Endothelial cell of umbilical vein (primary cell): ENCODE results near the gene PTS. TPM values are rescaled to one million over a fixed set of nuclear protein-coding genes. Genes with fewer than 3 reads are reported as not detected.

Experiments used
- BruUV-seq: library from RNA; stranded (reverse); fragments of 400-500 nt; replicated peaks from 2 replicates; lab custom pipeline; 2021; lab: Mats Ljungman, UMichigan
- CTCF ChIA-PET: fragments of 300-600, 350-600 bp; sonication (Branson Sonifier 250); formaldehyde crosslinking; loops from one replicate; lab custom pipeline; 2021; ENCODE audit warnings: antibody characterized with exemption, inconsistent platforms; lab: Charles Lee
- POLR2A ChIA-PET: fragments of 300-600, 350-600 bp; sonication (Branson Sonifier 250); formaldehyde crosslinking; loops from one replicate; lab custom pipeline; 2021; ENCODE audit warnings: antibody characterized with exemption, inconsistent platforms; lab: Charles Lee
- DNase-seq: peaks from one replicate; pipeline ENCODE4 v3.0.0-alpha.2; 2011; ENCODE audit warnings: low read depth, low spot score
- FAIRE-seq: peaks from 2 replicates; lab custom pipeline; 2011; peaks lifted over from hg19 to GRCh38; lab: Jason Lieb, UNC
- H2AFZ ChIP-seq: 2 replicates; pipeline ENCODE4 v1.6.0; 2012; ENCODE audit warnings: low read depth, low read length, control low read depth, inconsistent platforms
- H3K27ac ChIP-seq: 2 replicates; pipeline ENCODE4 v1.5.1; 2011; ENCODE audit warnings: low read depth, mild to moderate bottlenecking, control low read depth, low read length, moderate library complexity; ENCODE audit not compliant: insufficient read depth
- H3K27me3 ChIP-seq, 2 experiments: 2 replicates each; pipeline versions ENCODE4 v1.6.0 to v1.6.1; 2011; ENCODE audit warnings: low read length in 2 of 2, mixed read lengths in 1 of 2; ENCODE audit not compliant: control insufficient read depth in 2 of 2, insufficient read depth in 2 of 2
- H3K36me3 ChIP-seq, 2 experiments: 2 replicates in 1 of 2; 3 replicates in 1 of 2; pipeline ENCODE4 v1.5.1; 2011; ENCODE audit warnings: low read length in 2 of 2, mild to moderate bottlenecking in 1 of 2, moderate library complexity in 1 of 2; ENCODE audit not compliant: control insufficient read depth in 2 of 2, insufficient read depth in 2 of 2; ENCODE audit errors: extremely low read depth in 1 of 2
- H3K4me1 ChIP-seq: 3 replicates; pipeline ENCODE4 v1.5.1; 2011; ENCODE audit warnings: mild to moderate bottlenecking, low read length; ENCODE audit not compliant: control insufficient read depth, insufficient read depth; ENCODE audit errors: extremely low read depth
- H3K4me2 ChIP-seq: 2 replicates; pipeline ENCODE4 v1.6.1; 2011; ENCODE audit warnings: low read length, control low read depth, mixed read lengths; ENCODE audit not compliant: insufficient read depth
- H3K4me3 ChIP-seq, 3 experiments: fragments of 200-600 bp in 1 of 3; sonication (generic), shearing (Covaris generic) in 1 of 3; replicated peaks in 1 of 3; 2 replicates each; pipeline ENCODE4 v1.5.1; 2011 to 2016; ENCODE audit warnings: control low read depth in 3 of 3, low read length in 3 of 3, mild to moderate bottlenecking in 2 of 3, inconsistent platforms in 1 of 3, low read depth in 1 of 3, moderate library complexity in 1 of 3; ENCODE audit not compliant: insufficient read depth in 1 of 3
- H3K79me2 ChIP-seq: 2 replicates; pipeline ENCODE4 v1.6.0; 2012; ENCODE audit warnings: low read length, inconsistent platforms; ENCODE audit not compliant: control insufficient read depth, insufficient read depth
- H3K9ac ChIP-seq: replicated peaks from 2 replicates; pipeline ENCODE3; 2011; ENCODE audit warnings: low read length, control low read depth; ENCODE audit not compliant: insufficient read depth; ENCODE audit errors: extremely low read depth
- H3K9me1 ChIP-seq: replicated peaks from 3 replicates; pipeline ENCODE4 v1.6.0; 2011; ENCODE audit warnings: mild to moderate bottlenecking, low read length; ENCODE audit not compliant: control insufficient read depth, insufficient read depth; ENCODE audit errors: extremely low read depth
- H3K9me3 ChIP-seq: replicated peaks from 2 replicates; pipeline ENCODE4 v1.5.1; 2012; ENCODE audit warnings: low read length, inconsistent platforms; ENCODE audit not compliant: control insufficient read depth, insufficient read depth
- H4K20me1 ChIP-seq: replicated peaks from 2 replicates; pipeline ENCODE3; 2011; ENCODE audit warnings: mild to moderate bottlenecking, low read length; ENCODE audit not compliant: control insufficient read depth, insufficient read depth; ENCODE audit errors: extremely low read depth
- EZH2 ChIP-seq: IDR thresholded peaks from 2 replicates; pipeline ENCODE4 v1.6.1; 2012; ENCODE audit warnings: borderline replicate concordance, low read depth, mild to moderate bottlenecking, moderate library complexity, low read length, inconsistent platforms; ENCODE audit not compliant: severe bottlenecking
- FOS ChIP-seq: IDR thresholded peaks from 2 replicates; pipeline ENCODE4 v1.6.1; 2011; ENCODE audit warnings: mild to moderate bottlenecking, low read length, moderate library complexity, borderline replicate concordance; ENCODE audit not compliant: insufficient read depth
- GATA2 ChIP-seq: IDR thresholded peaks from 2 replicates; pipeline ENCODE4 v1.7.0; 2011; ENCODE audit warnings: low read depth, mild to moderate bottlenecking, moderate library complexity, mixed read lengths, low read length; ENCODE audit not compliant: insufficient read length, insufficient read depth
- JUN ChIP-seq: IDR thresholded peaks from 2 replicates; pipeline ENCODE4 v1.6.1; 2011; ENCODE audit warnings: borderline replicate concordance, low read depth; ENCODE audit not compliant: insufficient read length, insufficient read depth
- MYC ChIP-seq: IDR thresholded peaks from one replicate; pipeline ENCODE4 v1.6.1; 2011; ENCODE audit warnings: mild to moderate bottlenecking, low read depth, low read length
- POLR2A ChIP-seq: IDR thresholded peaks from 2 replicates; pipeline ENCODE4 v1.6.1; 2012; ENCODE audit warnings: low read depth, mild to moderate bottlenecking, control low read depth, low read length
- POLR2AphosphoS5 ChIP-seq: IDR thresholded peaks from 2 replicates; pipeline ENCODE4 v1.6.1; 2012; ENCODE audit warnings: low read depth, mild to moderate bottlenecking, control low read depth, low read length, moderate library complexity; ENCODE audit not compliant: insufficient read depth
- dilution Hi-C: fragments of 300-500 bp; cut with MboI; formaldehyde crosslinking; loops from one replicate; pipeline ENCODE4 v1.15.0; 2019; ENCODE audit warnings: low sequenced_read_pairs; ENCODE audit not compliant: extremely low pct_ligation_motif_present
- intact Hi-C: fragments of 100-400 bp; cut with micrococcal nuclease; formaldehyde crosslinking; loops from one replicate; pipeline ENCODE4 v1.10.0; 2022
- polyA plus RNA-seq, 4 experiments: library from polyadenylated mRNA; depleted of rRNA in 3 of 4; stranded (reverse) in 3 of 4; unstranded in 1 of 4; fragments of >200 nt; gene quantifications; 2 replicates each; pipeline versions ENCODE4 v1.2.1 to v1.2.3, GENCODE V29; 2011 to 2012; ENCODE audit warnings: missing spikeins in 1 of 4
- total RNA-seq: library from RNA; stranded (reverse); gene quantifications from 2 replicates; pipeline ENCODE4 v1.2.3, GENCODE V29; 2021
- TF ChIP-seq, protein P1 (sequence below): IDR thresholded peaks from 2 replicates; pipeline ENCODE4 v1.6.1; 2011; ENCODE audit not compliant: insufficient read depth, insufficient read length
- TF ChIP-seq, protein P2 (sequence below), 2 donors: IDR thresholded peaks; 1 replicate in 1 of 2; 2 replicates in 1 of 2; pipeline ENCODE4 v1.5.1; 2011; ENCODE audit warnings: low read length in 2 of 2, mild to moderate bottlenecking in 2 of 2, moderate library complexity in 2 of 2, control low read depth in 1 of 2, inconsistent platforms in 1 of 2, low read depth in 1 of 2; ENCODE audit not compliant: insufficient read depth in 1 of 2; ENCODE audit errors: extremely low read depth in 1 of 2

PTS gene
- total and polyA plus RNA-seq, 2 donors (not counting 3 experiments of a cell fraction or from before 2014, with no cell fraction given): 29.1 to 45.7 TPM

DNA sequence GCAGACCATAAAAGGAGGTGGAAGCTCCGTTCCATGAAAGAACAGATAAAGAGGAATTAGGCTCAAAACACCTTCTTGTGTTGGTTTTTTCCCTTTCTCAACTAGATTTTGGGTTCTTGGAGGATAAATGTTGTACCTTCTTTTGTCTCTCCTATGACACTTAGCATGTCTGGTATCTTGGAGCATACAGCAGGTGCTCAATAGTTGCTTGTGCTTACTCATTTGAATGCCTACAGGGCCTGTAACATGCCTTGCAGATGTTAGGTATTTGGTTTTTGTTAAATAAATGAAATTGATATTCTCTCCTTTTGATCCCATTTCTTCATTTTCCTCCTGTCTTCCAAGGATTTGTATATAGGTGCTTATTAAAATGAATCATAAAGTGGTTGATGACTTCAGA lies 50.8 kb downstream of the PTS start:
- no peaks in the 10 kb centered on the region for H3K9me1 ChIP-seq
- no peak overlapping the region for H2AFZ ChIP-seq
- H3K27me3 ChIP-seq: peaks cover 4 to 9% of the 10 kb centered on the region in 2 experiments
- FAIRE-seq (no peak), DNase-seq (no peak)
- no peaks in the 10 kb centered on the region for H4K20me1 ChIP-seq
- H3K27ac ChIP-seq: no peak overlapping the region
- no peaks in the 10 kb centered on the region for H3K36me3 ChIP-seq
- no peaks in the 10 kb centered on the region for H3K9me3 ChIP-seq
- intact Hi-C loops: no loop called here
- no peak overlapping the region for H3K9ac ChIP-seq
- no peak overlapping the region for H3K4me3 ChIP-seq
- ChIA-PET POLR2A (no interaction called here), CTCF (interaction anchor here (0.9 to 15.2 kb wide), 2 partner anchors 47 to 59 kb away, joined by 3 to 540 read pairs; no protein-coding TSS in a partner anchor)
- BruUV-seq: no TSS peak
- no peaks in the 10 kb centered on the region for H3K79me2 ChIP-seq
- dilution Hi-C loops: no loop called here
- H3K4me2 ChIP-seq: no peak overlapping the region
- peaks cover 6% of the 10 kb centered on the region for H3K4me1 ChIP-seq
- TF ChIP-seq JUN (no peak), FOS (no peak), GATA2 (no peak), MYC (no peak), POLR2AphosphoS5 (no peak), EZH2 (no peak), POLR2A (no peak)
- TF ChIP-seq, protein P1, sequence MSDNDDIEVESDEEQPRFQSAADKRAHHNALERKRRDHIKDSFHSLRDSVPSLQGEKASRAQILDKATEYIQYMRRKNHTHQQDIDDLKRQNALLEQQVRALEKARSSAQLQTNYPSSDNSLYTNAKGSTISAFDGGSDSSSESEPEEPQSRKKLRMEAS: no peak
- TF ChIP-seq, protein P2, sequence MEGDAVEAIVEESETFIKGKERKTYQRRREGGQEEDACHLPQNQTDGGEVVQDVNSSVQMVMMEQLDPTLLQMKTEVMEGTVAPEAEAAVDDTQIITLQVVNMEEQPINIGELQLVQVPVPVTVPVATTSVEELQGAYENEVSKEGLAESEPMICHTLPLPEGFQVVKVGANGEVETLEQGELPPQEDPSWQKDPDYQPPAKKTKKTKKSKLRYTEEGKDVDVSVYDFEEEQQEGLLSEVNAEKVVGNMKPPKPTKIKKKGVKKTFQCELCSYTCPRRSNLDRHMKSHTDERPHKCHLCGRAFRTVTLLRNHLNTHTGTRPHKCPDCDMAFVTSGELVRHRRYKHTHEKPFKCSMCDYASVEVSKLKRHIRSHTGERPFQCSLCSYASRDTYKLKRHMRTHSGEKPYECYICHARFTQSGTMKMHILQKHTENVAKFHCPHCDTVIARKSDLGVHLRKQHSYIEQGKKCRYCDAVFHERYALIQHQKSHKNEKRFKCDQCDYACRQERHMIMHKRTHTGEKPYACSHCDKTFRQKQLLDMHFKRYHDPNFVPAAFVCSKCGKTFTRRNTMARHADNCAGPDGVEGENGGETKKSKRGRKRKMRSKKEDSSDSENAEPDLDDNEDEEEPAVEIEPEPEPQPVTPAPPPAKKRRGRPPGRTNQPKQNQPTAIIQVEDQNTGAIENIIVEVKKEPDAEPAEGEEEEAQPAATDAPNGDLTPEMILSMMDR (IDR thresholded peaks at IDR 0.05; ENCODE audit: extremely low read depth in 1 of 2, insufficient read depth in 1 of 2, low read depth in 1 of 2, low read length in 2 of 2): no peak
